ENCODE results near the gene DEFB123.

Gene DEFB123

DNA sequence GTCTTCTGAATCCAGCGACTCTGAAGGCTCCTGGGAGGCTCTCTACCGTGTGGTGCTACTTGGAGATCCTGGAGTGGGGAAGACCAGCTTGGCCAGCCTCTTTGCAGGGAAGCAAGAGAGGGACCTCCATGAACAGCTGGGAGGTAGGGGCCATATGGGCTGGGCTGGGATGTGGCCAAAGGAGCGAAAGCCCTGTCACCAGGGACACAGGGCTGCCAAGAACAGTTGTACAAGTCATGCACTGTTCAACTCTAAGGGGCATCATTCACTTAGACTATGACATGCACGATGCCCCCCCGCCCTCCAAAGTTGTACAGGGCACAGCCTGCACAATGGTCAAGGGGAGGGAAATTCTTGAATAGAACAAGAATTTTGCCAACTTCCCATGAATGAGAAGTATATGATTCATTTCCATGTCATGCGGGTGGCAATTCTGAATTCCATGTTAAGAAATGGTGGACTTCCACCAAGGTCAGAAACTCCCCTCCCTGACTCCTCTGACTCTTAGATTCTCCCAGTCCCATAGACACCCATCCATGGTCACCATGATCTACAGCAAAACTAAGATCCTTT is 36.3 kb downstream of the DEFB123 start:
- CTCF ChIA-PET = interaction anchor here (0.9 kb wide), 1 partner anchor 24 kb away, joined by 3 read pairs; no protein-coding TSS in a partner anchor
- H3K27ac ChIP-seq = no peak overlapping the region
- TF ChIP-seq, protein P1, sequence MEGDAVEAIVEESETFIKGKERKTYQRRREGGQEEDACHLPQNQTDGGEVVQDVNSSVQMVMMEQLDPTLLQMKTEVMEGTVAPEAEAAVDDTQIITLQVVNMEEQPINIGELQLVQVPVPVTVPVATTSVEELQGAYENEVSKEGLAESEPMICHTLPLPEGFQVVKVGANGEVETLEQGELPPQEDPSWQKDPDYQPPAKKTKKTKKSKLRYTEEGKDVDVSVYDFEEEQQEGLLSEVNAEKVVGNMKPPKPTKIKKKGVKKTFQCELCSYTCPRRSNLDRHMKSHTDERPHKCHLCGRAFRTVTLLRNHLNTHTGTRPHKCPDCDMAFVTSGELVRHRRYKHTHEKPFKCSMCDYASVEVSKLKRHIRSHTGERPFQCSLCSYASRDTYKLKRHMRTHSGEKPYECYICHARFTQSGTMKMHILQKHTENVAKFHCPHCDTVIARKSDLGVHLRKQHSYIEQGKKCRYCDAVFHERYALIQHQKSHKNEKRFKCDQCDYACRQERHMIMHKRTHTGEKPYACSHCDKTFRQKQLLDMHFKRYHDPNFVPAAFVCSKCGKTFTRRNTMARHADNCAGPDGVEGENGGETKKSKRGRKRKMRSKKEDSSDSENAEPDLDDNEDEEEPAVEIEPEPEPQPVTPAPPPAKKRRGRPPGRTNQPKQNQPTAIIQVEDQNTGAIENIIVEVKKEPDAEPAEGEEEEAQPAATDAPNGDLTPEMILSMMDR (conservative IDR thresholded peaks at IDR 0.05; ENCODE audit: low read depth) = no peak
- no peak for DNase-seq (ENCODE audit: low spot score)
- POLR2A ChIA-PET (ENCODE audit: low non-redundant PET) = no interaction called here

DNA sequence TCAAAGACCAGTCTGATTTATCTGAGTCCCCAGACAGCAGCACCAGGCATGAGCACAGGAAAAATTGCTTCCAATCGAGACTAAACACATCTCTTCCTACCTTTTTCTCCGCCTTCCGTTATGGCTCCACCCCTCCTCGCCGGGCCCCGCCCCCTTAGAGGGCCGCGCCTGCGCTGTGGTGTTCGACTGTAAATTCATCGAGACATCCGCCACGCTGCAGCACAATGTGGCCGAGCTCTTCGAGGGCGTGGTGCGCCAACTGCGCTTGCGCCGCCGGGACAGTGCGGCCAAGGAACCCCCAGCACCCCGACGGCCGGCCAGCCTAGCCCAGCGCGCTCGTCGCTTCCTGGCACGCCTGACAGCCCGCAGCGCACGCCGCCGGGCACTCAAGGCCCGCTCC is 43.6 kb downstream of the DEFB123 start:
- ChIA-PET CTCF (interaction anchor here (0.7 to 4.3 kb wide), 2 partner anchors 19 to 20 kb away, joined by 4 to 22 read pairs; no protein-coding TSS in a partner anchor), POLR2A (ENCODE audit: low non-redundant PET) (no interaction called here)
- no peak overlapping the region for H3K27ac ChIP-seq
- TF ChIP-seq, protein P1 (conservative IDR thresholded peaks at IDR 0.05; ENCODE audit: low read depth) = no peak
- peak; percentile 81 for DNase-seq (ENCODE audit: low spot score)

DNA sequence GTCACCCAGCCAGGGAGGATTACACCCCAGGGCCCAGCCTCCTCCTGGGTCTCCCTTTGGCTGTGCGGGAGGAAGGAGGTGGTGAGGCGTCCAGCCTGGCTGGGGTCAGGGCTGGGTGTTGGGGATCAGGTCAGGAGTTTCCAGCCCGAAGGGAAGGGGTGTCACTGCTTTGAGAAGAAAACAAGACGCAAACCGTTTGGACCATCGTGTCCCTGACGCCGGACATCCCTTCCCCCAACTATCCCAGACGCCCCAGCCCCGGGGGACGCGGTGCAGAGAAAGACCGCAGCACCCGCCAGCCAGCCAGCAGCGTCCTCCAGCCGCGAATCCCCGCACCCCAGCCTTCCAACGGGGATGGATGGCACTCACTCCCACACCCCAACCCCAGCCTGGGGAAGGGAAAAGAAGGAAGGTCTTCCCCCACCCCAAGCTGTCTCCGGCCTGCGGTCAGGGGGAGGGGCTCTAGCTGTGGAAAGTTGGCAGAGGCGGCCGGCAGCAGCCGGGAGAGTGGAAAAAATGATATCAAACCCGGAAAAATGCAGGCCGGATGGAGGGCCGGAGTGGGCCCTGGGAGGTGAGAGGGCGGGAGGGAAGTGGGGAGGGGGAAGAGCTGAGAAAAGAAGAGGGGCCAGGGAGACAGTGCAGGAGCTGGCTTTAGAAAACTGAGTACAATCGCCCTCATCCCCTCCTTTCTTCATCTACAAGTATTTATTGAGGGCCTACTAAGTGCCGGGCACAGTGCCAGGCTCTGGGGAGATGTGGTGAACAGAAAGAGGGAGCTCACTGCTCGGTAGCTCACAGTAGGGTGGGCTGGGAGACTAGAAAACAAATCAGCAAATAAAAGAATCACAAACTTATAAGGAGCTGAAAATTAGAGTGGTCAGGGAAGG is 45.3 kb downstream of the DEFB123 start:
- TF ChIP-seq, protein P1 (conservative IDR thresholded peaks at IDR 0.05; ENCODE audit: low read depth) = no peak
- CTCF ChIA-PET = interaction anchor here (0.6 to 4.3 kb wide), 5 partner anchors 9 to 181 kb away, joined by 3 to 22 read pairs (median 5); no protein-coding TSS in a partner anchor
- POLR2A ChIA-PET (ENCODE audit: low non-redundant PET) = interaction anchor here (0.5 kb wide), 1 partner anchor 13 kb away, joined by 3 read pairs; no protein-coding TSS in a partner anchor
- DNase-seq (ENCODE audit: low spot score) = no peak
- H3K27ac ChIP-seq = no peak overlapping the region

DNA sequence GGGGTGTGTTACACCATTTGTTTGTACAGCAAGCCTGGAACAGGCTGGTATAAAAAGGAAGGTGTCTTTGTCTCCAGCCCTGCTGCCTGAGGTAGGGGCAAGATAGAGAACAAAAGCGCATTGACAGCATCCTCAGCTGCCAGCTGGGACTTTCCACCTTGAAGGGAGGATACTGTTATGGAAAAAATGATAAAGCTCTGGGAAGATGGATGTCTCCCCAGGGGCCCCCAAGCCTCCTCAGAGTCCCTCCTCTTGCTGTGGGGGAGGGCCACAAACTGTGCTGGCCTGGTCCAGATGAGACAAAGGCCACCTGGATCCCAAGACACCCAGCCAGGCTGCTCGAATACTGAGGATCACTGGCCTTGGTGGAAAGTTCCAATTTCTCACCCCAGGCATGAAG is 47.7 kb downstream of the DEFB123 start:
- H3K27ac ChIP-seq = no peak overlapping the region
- DNase-seq (ENCODE audit: low spot score) = no peak
- CTCF ChIA-PET = interaction anchor here (1.8 to 2.2 kb wide), 2 partner anchors 15 to 28 kb away, joined by 7 to 14 read pairs; no protein-coding TSS in a partner anchor
- POLR2A ChIA-PET (ENCODE audit: low non-redundant PET) = no interaction called here
- TF ChIP-seq, protein P1 (conservative IDR thresholded peaks at IDR 0.05; ENCODE audit: low read depth) = no peak

DNA sequence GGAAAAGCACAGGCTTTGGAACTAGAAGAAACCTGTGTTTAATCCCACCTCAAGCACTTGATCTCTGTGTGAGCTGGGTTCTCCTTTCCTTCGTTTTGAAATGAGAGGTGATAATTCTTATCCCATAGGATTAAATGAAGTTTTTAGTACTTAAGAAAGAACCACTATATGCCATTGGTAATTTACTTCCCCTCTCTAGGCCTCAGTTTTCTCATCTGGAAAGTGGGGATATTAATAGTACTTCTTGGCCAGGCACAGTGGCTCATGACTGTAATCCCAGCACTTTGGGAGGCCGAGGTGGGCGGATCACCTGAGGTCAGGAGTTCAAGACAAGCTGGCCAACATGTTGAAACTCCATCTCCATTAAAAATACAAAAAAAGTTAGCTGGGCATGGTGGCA is 48.7 kb downstream of the DEFB123 start:
- DNase-seq (ENCODE audit: low spot score) = no peak
- CTCF ChIA-PET = interaction anchor here (1.8 to 2.2 kb wide), 2 partner anchors 14 to 29 kb away, joined by 7 to 14 read pairs; no protein-coding TSS in a partner anchor
- POLR2A ChIA-PET (ENCODE audit: low non-redundant PET) = no interaction called here
- H3K27ac ChIP-seq = no peak overlapping the region
- TF ChIP-seq, protein P1 (conservative IDR thresholded peaks at IDR 0.05; ENCODE audit: low read depth) = no peak

DNA sequence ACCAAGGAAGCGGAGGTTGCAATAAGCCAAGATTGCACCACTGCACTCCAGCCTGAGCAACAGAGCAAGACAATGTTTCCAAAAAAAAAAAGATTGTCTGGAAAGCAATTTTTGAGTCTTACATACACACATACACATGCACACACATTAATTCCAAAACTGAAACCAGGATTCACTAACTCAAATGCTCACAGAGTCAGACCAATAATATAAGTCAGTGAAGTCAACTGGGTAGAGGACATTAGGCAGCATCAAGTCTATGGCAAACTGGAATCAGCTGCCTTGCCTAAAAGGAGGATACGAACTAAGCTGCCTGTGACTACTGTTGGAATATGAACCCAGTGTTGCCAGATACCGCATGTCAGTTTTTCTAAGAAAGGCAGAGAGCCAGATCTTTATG is 50.3 kb downstream of the DEFB123 start:
- TF ChIP-seq, protein P1 (conservative IDR thresholded peaks at IDR 0.05; ENCODE audit: low read depth) = no peak
- POLR2A ChIA-PET (ENCODE audit: low non-redundant PET) = no interaction called here
- CTCF ChIA-PET = interaction anchor here (0.6 to 0.9 kb wide), 4 partner anchors 11 to 1957 kb away, joined by 3 to 6 read pairs (median 3); partner anchors contain the start of gene HM13
- no peak overlapping the region for H3K27ac ChIP-seq
- no peak for DNase-seq (ENCODE audit: low spot score)

All from RWPE1 (cell line).